NB4 (cell line): Measurements from ENCODE around the gene IQGAP1.

Source experiments
- POLR2A ChIP-seq: IDR thresholded peaks from 2 replicates; pipeline ENCODE4 v1.6.1; 2011; ENCODE audit warnings: mild to moderate bottlenecking; ENCODE audit not compliant: insufficient read length; ENCODE audit errors: extremely low read depth
- TF ChIP-seq, protein P1 (sequence below): IDR thresholded peaks from one replicate; pipeline ENCODE4 v1.5.1; 2012; ENCODE audit warnings: low read depth, low read length

DNA sequence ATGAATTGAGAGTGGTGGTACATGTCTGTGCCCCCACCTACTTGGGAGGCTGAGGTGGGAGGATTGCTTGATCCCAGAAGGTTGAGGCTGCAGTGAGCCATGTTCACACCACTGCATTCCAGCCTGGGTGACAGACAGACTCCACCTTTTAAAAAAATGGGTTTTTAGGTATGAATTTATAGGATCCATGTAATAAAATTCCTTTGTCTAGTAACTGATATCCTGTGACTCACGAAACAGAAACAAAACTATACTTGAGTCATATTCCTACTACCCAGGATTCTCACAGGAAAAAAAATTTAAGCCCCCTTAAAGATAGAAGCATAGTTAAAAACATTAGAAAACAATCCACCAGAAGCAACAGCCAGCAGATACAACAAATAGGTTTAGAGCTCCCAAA is 131.6 kb downstream of the IQGAP1 start:
- no peak for TF ChIP-seq POLR2A
- TF ChIP-seq, protein P1, sequence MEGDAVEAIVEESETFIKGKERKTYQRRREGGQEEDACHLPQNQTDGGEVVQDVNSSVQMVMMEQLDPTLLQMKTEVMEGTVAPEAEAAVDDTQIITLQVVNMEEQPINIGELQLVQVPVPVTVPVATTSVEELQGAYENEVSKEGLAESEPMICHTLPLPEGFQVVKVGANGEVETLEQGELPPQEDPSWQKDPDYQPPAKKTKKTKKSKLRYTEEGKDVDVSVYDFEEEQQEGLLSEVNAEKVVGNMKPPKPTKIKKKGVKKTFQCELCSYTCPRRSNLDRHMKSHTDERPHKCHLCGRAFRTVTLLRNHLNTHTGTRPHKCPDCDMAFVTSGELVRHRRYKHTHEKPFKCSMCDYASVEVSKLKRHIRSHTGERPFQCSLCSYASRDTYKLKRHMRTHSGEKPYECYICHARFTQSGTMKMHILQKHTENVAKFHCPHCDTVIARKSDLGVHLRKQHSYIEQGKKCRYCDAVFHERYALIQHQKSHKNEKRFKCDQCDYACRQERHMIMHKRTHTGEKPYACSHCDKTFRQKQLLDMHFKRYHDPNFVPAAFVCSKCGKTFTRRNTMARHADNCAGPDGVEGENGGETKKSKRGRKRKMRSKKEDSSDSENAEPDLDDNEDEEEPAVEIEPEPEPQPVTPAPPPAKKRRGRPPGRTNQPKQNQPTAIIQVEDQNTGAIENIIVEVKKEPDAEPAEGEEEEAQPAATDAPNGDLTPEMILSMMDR, result no peak
